Activated naive CD4-positive, alpha-beta T cell treated with anti-CD3 and anti-CD28 coated beads, Interleukin-2, amount 50 U/mL, for 72 hours (primary cell): ENCODE measurements around the gene IGF1. TPM values are rescaled to one million over a fixed set of nuclear protein-coding genes. Genes with fewer than 3 reads are reported as not detected.

Experiments used
- ATAC-seq, 2 donors: fragments of 150-1000 bp; cut with Tn5 transposase; 2 replicates each; pipeline ENCODE4 v1.10.0; 2021; ENCODE audit warnings: mild to moderate bottlenecking in 2 of 2, moderate library complexity in 2 of 2
- DNase-seq, 2 donors: peaks; one replicate each; pipeline ENCODE4 v3.0.0; 2021 to 2022; ENCODE audit warnings: low spot score in 2 of 2
- H3K27ac Mint-ChIP-seq, 2 donors: one replicate each; pipeline ENCODE4 v1.8.0; 2022; ENCODE audit warnings: mild to moderate bottlenecking in 2 of 2, mixed read lengths in 2 of 2
- H3K36me3 Mint-ChIP-seq, 2 donors: one replicate each; pipeline ENCODE4 v1.8.0; 2022; ENCODE audit warnings: mixed read lengths in 2 of 2
- H3K9me3 Mint-ChIP-seq, 2 donors: one replicate each; pipeline ENCODE4 v1.8.0; 2022; ENCODE audit warnings: mixed read lengths in 2 of 2
- total RNA-seq, 2 donors: library from RNA; stranded (reverse); gene quantifications; one replicate each; pipeline ENCODE4 v1.2.3, GENCODE V29; 2022

Gene IGF1
- total RNA-seq, 2 donors from 2014 or later: 1.1 to 1.4 TPM

DNA sequence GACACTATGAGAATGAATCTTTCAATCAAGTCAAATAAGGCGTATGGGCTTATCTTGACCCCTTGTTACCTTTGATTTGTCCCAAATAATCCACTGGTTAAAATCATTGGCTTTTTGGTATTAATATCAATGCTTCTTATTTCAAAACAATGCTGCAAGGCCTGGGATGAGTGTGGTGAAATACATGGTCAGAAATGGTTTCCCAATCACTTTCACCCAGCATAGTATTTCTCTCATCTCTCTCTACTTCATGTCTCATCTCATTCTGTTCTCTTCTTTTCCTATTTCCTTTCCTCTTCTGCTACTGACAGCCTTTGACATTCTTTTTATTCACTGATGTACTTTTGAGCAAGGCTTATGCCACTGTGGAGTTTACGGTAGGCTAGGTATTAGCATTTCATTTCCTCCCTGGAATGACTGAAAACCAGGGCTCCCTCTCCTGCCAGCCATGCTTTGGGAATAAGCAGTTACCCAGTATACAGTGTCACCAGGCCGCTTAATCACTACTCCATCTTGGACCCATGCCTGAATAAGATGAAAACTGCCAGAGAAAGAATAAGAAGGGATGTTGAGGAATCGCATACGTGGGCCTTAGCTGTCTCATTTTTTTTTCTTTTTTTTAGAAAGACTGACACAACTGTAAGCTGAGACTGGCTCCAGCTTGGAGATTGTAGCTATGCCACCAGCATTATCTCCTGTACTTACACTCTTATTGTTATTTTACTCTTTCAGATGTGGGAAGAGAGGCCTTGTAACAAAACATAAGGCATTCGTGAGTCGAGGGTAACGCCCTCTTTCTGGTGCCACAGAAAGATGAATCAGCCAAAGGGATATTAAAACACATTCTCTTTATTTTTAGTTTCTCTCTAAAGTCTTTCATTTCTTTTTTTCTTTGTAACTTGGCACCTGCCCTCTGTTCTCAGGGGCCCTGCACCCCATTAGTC is 53.5 kb downstream of the IGF1 start:
- DNase-seq (no peak), ATAC-seq (no peak)
- peaks cover 0 to 6% of the 10 kb centered on the region in 2 donors for H3K36me3 Mint-ChIP-seq
- no peak overlapping the region for H3K27ac Mint-ChIP-seq
- H3K9me3 Mint-ChIP-seq: no peaks in the 10 kb centered on the region

DNA sequence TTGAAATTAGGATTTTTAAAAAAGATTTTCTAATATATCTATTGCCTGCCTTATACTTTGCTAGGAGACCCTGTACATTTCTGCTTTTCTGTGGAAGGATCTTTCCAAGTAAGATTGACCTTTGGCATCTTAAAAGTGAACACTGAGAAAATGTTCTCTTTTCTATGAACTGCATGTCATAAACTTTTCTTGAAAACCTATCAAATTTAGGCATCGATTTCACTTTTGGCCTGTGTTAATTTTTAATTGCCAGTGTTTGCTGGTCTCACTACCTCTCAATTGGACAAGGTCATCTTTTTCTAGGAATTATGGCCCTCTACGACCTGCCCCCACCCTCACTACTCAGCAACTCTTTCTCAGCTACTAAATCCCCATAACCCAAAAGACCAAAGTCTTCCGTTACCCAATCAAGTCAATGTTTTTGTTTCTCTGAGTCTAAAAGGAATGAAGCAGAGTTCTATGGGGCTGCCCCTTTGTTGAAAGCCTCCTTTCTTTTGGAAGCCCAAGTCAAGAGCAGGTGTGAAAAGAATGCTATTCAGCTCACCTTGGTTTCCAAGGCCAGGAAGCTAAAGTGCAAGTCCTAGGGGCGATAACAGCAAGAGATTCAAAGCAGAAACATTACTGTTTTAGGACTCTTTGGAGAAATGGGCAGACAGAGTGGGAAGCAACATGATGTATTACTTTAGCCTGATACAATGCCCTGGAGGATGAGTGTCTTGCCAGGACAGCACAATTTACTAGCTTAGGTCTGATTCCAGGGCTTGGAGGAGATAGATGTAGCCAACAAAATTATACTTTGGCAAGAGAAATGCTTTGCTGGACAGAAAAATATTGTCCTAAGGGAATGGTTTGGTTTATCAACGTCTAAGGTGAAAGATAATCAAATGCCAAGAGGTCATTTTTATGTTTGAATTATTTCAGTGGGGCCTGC is 55.0 kb downstream of the IGF1 start:
- Mint-ChIP-seq H3K36me3 (peaks cover 0 to 6% of the 10 kb centered on the region in 2 donors), H3K9me3 (peaks cover 0 to 4% of the 10 kb centered on the region in 2 donors), H3K27ac (no peak overlapping the region)
- ATAC-seq: no peak
- no peak for DNase-seq

DNA sequence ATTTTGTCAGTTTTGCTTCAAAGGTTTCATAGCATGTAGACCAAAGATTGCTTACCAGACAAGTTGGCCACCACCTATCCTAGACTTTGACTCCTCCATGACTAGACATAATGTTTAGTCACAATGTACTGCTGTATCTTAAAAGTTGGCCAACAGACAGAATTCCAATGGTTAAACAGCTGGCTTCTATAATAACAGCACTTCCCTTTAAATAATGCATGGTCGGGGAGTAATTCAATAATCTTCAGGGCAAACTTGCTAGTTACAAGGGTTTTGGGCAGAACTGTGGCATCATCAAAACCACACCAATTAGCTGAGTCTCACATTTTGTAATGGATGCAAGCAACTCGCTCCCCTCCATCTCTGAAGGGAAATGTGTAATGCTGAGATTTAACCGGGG is 56.9 kb downstream of the IGF1 start:
- Mint-ChIP-seq H3K27ac (no peak overlapping the region), H3K36me3 (peaks cover 0 to 6% of the 10 kb centered on the region in 2 donors), H3K9me3 (peaks cover 2 to 4% of the 10 kb centered on the region in 2 donors)
- no peak for ATAC-seq
- DNase-seq: no peak

- peak overlapping the region in 1 of 2 donors; percentile 58 for H3K27ac Mint-ChIP-seq
- peak in 1 of 2 donors; percentile 94 for ATAC-seq
- peaks cover 9 to 11% of the 10 kb centered on the region in 2 donors for H3K9me3 Mint-ChIP-seq
These were observed 58.4 kb downstream of the IGF1 start for GRCh38 chr12:102421802-102422583.

GRCh38 chr12:102419094-102419764 is 61.1 kb downstream of the IGF1 start:
- DNase-seq (no peak), ATAC-seq (no peak)
- peaks cover 0 to 6% of the 10 kb centered on the region in 2 donors for H3K36me3 Mint-ChIP-seq

More at GRCh38 chr12:102421802-102422583, 58.4 kb downstream of the IGF1 start:
- H3K36me3 Mint-ChIP-seq: peaks cover 0 to 6% of the 10 kb centered on the region in 2 donors
- no peak for DNase-seq

DNA sequence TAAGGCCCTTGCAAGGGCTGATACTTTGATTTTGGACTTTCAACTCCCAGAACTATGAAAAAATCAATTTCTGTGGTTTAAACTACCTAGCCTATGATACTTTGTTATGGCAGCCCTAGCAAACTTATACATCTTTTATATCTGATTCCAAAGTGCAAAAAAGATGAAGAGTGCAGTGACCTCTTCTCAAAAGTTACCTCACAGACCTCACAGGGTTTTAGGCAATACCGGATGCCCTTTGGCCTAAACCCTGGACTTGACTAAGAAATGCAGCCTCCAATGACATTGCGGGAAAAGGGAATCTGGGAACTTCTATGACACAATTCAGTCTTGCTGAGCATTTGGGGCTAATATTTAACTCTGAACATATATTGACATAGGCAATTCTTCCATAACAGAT is 63.3 kb downstream of the IGF1 start:
- no peak overlapping the region for H3K27ac Mint-ChIP-seq
- H3K36me3 Mint-ChIP-seq: no peaks in the 10 kb centered on the region
- ATAC-seq (no peak), DNase-seq (no peak)
- H3K9me3 Mint-ChIP-seq: peaks cover 15 to 18% of the 10 kb centered on the region in 2 donors

More at GRCh38 chr12:102419094-102419764, 61.1 kb downstream of the IGF1 start:
- Mint-ChIP-seq H3K27ac (no peak overlapping the region), H3K9me3 (peaks cover 14 to 15% of the 10 kb centered on the region in 2 donors)

DNA sequence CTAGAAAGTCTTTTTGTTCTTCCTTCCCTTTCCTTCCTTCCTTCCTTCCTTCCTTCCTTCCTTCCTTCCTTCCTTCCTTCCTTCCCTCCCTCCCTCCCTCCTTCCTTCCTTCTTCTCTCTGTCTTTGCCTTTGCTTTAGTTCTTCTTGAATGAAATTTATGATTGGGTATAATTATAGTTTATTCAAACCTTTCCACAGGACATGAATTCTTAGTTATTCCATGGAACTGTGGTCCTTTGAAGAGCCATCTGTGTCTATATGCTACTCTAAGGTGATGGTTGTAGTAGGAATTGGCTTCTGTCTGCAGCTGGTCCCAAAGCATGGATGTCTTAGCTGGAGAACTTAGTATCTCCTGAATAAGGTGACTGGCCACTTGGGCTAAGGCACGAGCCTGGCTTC is 64.8 kb downstream of the IGF1 start:
- DNase-seq: no peak
- no peaks in the 10 kb centered on the region for H3K36me3 Mint-ChIP-seq
- no peak overlapping the region for H3K27ac Mint-ChIP-seq
- H3K9me3 Mint-ChIP-seq: peaks cover 11 to 18% of the 10 kb centered on the region in 2 donors
- no peak for ATAC-seq

- ATAC-seq (no peak), DNase-seq (no peak)
- Mint-ChIP-seq H3K27ac (no peak overlapping the region), H3K36me3 (no peaks in the 10 kb centered on the region), H3K9me3 (peaks cover 16 to 21% of the 10 kb centered on the region in 2 donors)
These were observed 67.0 kb downstream of the IGF1 start for GRCh38 chr12:102413396-102413795.

DNA sequence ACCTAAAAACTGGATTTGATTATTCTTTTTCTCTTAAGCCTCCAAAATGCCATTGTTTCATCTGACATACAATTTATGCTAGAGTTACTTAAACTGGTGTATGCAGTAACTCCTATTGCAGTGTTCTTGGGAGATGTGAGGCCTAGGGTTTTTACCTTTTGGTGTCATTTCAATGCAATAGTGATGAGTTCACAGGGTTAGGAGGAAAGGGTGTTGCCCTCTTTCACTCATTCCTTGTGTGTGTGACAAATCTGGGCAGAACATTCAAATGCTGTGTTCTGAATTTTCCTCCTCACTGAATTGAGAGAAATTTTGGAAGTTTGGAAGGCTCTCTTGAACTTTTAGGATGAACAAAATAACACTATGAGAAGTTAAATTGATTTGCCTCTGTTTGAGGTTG is 69.9 kb downstream of the IGF1 start:
- no peak overlapping the region for H3K27ac Mint-ChIP-seq
- peaks cover 5 to 9% of the 10 kb centered on the region in 2 donors for H3K9me3 Mint-ChIP-seq
- DNase-seq (no peak), ATAC-seq (no peak)
- H3K36me3 Mint-ChIP-seq: no peaks in the 10 kb centered on the region

GRCh38 chr12:102408487-102409297 is 71.7 kb downstream of the IGF1 start:
- peak in 1 of 2 donors; percentile 13 for ATAC-seq
- Mint-ChIP-seq H3K9me3 (peaks cover 5% of the 10 kb centered on the region in 2 donors), H3K27ac (peak overlapping the region in 1 of 2 donors; percentile 29), H3K36me3 (no peaks in the 10 kb centered on the region)
- DNase-seq: no peak

DNA sequence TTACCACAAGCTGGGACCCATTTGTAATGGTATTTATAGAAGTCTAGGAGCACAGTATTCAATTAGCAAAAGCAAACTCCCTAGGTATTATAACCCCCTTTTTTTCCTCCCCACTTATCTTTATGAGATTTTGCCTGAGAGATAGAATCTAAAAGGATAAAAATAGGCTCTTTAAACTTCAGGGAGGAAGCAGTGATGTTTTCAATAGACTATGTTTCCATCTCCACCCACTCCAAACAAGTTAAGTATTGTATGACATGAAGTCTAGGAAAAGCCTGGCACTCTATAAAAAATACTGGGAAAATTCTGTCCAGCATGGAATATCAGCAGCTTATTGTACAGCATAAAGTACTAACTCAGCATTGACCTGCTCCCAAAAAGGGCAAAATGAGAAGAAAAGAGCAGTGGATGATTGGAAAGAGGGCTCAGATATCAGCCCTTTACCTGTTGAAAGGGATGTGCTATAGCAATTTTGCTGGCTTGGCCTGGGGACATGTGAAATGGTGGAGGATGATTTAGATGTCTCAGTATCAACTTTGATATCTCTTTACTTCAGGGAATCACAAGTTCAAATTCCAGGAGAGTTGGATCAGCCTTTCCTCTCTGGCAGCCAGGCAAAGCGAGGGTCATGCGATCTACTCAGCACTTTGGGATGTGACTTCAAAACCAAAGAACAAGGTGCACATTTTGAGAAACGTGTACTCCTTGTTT is 72.4 kb downstream of the IGF1 start:
- no peak for ATAC-seq
- H3K27ac Mint-ChIP-seq: no peak overlapping the region
- no peak for DNase-seq
- H3K9me3 Mint-ChIP-seq: peaks cover 5% of the 10 kb centered on the region in 2 donors
- H3K36me3 Mint-ChIP-seq: no peaks in the 10 kb centered on the region

- no peaks in the 10 kb centered on the region for H3K36me3 Mint-ChIP-seq
- no peak for ATAC-seq
- DNase-seq: no peak
- peaks cover 5% of the 10 kb centered on the region in 2 donors for H3K9me3 Mint-ChIP-seq
- no peak overlapping the region for H3K27ac Mint-ChIP-seq
These were observed 74.3 kb downstream of the IGF1 start for GRCh38 chr12:102406033-102406584.

- DNase-seq (no peak), ATAC-seq (no peak)
- H3K27ac Mint-ChIP-seq: no peak overlapping the region
- no peaks in the 10 kb centered on the region for H3K36me3 Mint-ChIP-seq
- H3K9me3 Mint-ChIP-seq: no peaks in the 10 kb centered on the region
These were observed 79.3 kb downstream of the IGF1 start for GRCh38 chr12:102401087-102401486.

DNA sequence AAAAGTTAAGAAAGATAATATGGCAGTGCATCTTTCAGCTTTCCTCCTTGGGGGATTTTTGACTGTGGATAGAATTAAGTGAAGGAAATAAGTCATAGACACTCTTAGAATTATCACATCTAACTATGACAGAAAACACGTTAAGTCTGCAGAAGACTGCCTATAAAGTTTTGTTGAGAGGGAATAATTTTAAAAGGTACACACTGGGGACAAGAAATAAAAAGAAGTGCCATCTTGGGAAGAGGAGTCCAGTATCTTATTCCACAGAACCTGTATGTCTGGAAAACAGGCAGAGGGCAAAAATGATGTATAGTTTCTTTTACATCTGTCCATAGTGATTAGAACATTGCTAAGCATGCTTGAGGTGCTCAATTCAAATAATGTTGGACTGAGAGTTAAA is 80.7 kb downstream of the IGF1 start:
- DNase-seq (no peak), ATAC-seq (no peak)
- H3K36me3 Mint-ChIP-seq: no peaks in the 10 kb centered on the region
- no peaks in the 10 kb centered on the region for H3K9me3 Mint-ChIP-seq
- no peak overlapping the region for H3K27ac Mint-ChIP-seq
